ENCODE results near the gene RAB9A.

RAB9A gene

DNA sequence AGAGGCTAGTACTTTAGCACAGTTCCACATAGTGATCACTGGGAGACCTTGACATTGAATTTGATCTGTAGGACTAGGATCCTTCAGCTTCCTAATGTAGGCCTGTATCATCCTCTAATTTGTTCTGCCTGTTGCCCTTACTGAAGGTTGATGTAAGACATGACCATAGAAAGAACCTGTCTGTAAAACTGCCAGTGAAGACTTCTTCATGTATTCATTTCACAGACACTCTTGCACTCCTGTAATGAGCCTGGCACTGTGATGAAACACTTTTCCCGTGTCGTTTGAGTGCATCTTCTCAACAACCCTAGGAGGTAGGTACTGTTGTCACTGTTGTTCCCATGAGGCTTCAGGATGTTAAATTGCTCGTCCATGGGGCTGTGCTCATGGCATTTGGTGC, 14.7 kb downstream of the RAB9A start:
- no peaks in the 10 kb centered on the region for H3K9me3 ChIP-seq (ENCODE audit: control insufficient read depth, insufficient read depth, low read length)
- peaks cover 67% of the 10 kb centered on the region for H3K79me2 ChIP-seq (ENCODE audit: control insufficient read depth, low read length)
- H3K9me2 ChIP-seq (replicated peaks; ENCODE audit: control insufficient read depth, low read length): no peaks in the 10 kb centered on the region
- H3K4me2 ChIP-seq (ENCODE audit: low read length): no peak overlapping the region
- no peaks in the 10 kb centered on the region for H3F3A ChIP-seq (ENCODE audit: control insufficient read depth, insufficient read depth)
- no peak overlapping the region for H3K27ac ChIP-seq (ENCODE audit: low read depth, low read length)
- TF ChIP-seq, protein P1, sequence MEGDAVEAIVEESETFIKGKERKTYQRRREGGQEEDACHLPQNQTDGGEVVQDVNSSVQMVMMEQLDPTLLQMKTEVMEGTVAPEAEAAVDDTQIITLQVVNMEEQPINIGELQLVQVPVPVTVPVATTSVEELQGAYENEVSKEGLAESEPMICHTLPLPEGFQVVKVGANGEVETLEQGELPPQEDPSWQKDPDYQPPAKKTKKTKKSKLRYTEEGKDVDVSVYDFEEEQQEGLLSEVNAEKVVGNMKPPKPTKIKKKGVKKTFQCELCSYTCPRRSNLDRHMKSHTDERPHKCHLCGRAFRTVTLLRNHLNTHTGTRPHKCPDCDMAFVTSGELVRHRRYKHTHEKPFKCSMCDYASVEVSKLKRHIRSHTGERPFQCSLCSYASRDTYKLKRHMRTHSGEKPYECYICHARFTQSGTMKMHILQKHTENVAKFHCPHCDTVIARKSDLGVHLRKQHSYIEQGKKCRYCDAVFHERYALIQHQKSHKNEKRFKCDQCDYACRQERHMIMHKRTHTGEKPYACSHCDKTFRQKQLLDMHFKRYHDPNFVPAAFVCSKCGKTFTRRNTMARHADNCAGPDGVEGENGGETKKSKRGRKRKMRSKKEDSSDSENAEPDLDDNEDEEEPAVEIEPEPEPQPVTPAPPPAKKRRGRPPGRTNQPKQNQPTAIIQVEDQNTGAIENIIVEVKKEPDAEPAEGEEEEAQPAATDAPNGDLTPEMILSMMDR (IDR thresholded peaks at IDR 0.05; ENCODE audit: low read depth, low read length, poor library complexity, severe bottlenecking): no peak
- TF ChIP-seq EZH2phosphoT487 (IDR thresholded peaks at IDR 0.05; ENCODE audit: borderline replicate concordance, low read length): no peak
- H3K4me1 ChIP-seq (ENCODE audit: control insufficient read depth, low read length): peaks cover 15% of the 10 kb centered on the region
- H3K4me3 ChIP-seq (ENCODE audit: low read length): no peak overlapping the region
- H4K20me1 ChIP-seq (ENCODE audit: control insufficient read depth, insufficient read depth, low read depth, low read length): peaks cover 3% of the 10 kb centered on the region; the same call in 1 of the 2 replicates
- H3K36me3 ChIP-seq (ENCODE audit: control insufficient read depth, low read length): peaks cover 13% of the 10 kb centered on the region
- H3K27me3 ChIP-seq (ENCODE audit: control insufficient read depth, low read length): no peaks in the 10 kb centered on the region

GRCh38 chrX:13711141-13711540, 22.2 kb downstream of the RAB9A start:
- H3K4me2 ChIP-seq (ENCODE audit: low read length): no peak overlapping the region
- H3K9me3 ChIP-seq (ENCODE audit: control insufficient read depth, insufficient read depth, low read length): no peaks in the 10 kb centered on the region
- no peak overlapping the region for H3K4me3 ChIP-seq (ENCODE audit: low read length)
- peaks cover 5% of the 10 kb centered on the region; the same call in 1 of the 2 replicates for H3K4me1 ChIP-seq (ENCODE audit: control insufficient read depth, low read length)
- no peaks in the 10 kb centered on the region for H4K20me1 ChIP-seq (ENCODE audit: control insufficient read depth, insufficient read depth, low read depth, low read length)
- TF ChIP-seq, protein P1 (IDR thresholded peaks at IDR 0.05; ENCODE audit: low read depth, low read length, poor library complexity, severe bottlenecking): no peak
- TF ChIP-seq EZH2phosphoT487 (IDR thresholded peaks at IDR 0.05; ENCODE audit: borderline replicate concordance, low read length): no peak
- H3K27me3 ChIP-seq (ENCODE audit: control insufficient read depth, low read length): no peaks in the 10 kb centered on the region
- H3K79me2 ChIP-seq (ENCODE audit: control insufficient read depth, low read length): 0 out of 2 replicates have a peak, but pooled peaks cover 4% of the 10 kb centered on the region
- no peaks in the 10 kb centered on the region for H3F3A ChIP-seq (ENCODE audit: control insufficient read depth, insufficient read depth)
- H3K36me3 ChIP-seq (ENCODE audit: control insufficient read depth, low read length): peaks cover 51% of the 10 kb centered on the region
- H3K27ac ChIP-seq (ENCODE audit: low read depth, low read length): no peak overlapping the region
- no peaks in the 10 kb centered on the region for H3K9me2 ChIP-seq (replicated peaks; ENCODE audit: control insufficient read depth, low read length)

GRCh38 chrX:13716455-13716854, 27.5 kb downstream of the RAB9A start:
- peaks cover 65% of the 10 kb centered on the region for H3K36me3 ChIP-seq (ENCODE audit: control insufficient read depth, low read length)
- H3F3A ChIP-seq (ENCODE audit: control insufficient read depth, insufficient read depth): no peaks in the 10 kb centered on the region
- TF ChIP-seq, protein P1 (IDR thresholded peaks at IDR 0.05; ENCODE audit: low read depth, low read length, poor library complexity, severe bottlenecking): no peak
- TF ChIP-seq EZH2phosphoT487 (IDR thresholded peaks at IDR 0.05; ENCODE audit: borderline replicate concordance, low read length): no peak

More at GRCh38 chrX:13716455-13716854, 27.5 kb downstream of the RAB9A start:
- Histone ChIP-seq H3K27me3 (ENCODE audit: control insufficient read depth, low read length) (no peaks in the 10 kb centered on the region), H3K4me1 (ENCODE audit: control insufficient read depth, low read length) (peaks cover 19% of the 10 kb centered on the region), H3K79me2 (ENCODE audit: control insufficient read depth, low read length) (peaks cover 32% of the 10 kb centered on the region), H3K4me2 (ENCODE audit: low read length) (no peak overlapping the region), H3K4me3 (ENCODE audit: low read length) (no peak overlapping the region), H4K20me1 (ENCODE audit: control insufficient read depth, insufficient read depth, low read depth, low read length) (no peaks in the 10 kb centered on the region), H3K27ac (ENCODE audit: low read depth, low read length) (no peak overlapping the region), H3K9me3 (ENCODE audit: control insufficient read depth, insufficient read depth, low read length) (no peaks in the 10 kb centered on the region), H3K9me2 (replicated peaks; ENCODE audit: control insufficient read depth, low read length) (no peaks in the 10 kb centered on the region)

Measured in DOHH2 (cell line).